A549 treated with dexamethasone at 1 μM for 4 hours (cell line): ENCODE data around the gene STARD7. TPM values are rescaled to one million over a fixed set of nuclear protein-coding genes. Genes with fewer than 3 reads are reported as not detected.

Source experiments
- total RNA-seq: library from RNA; stranded (reverse); fragments of 200-300 nt; extraction: Qiagen RNA extraction; gene quantifications from 5 replicates; pipeline ENCODE4 v1.2.3, GENCODE V29; 2022

STARD7 gene
- 85.4 to 105 TPM (median 103 TPM) in 5 replicates for total RNA-seq

GRCh38 chr2:96208143-96209010, at the start of gene STARD7:
TSS of gene STARD7 (minus strand) at chr2:96208827. CDS start at chr2:96208434, 393 bp downstream.

GRCh38 chr2:96145036-96145847, 63.4 kb downstream of the STARD7 start, which contains the start of gene DUSP2:
TSS of gene DUSP2 (minus strand) at chr2:96145440. CDS start at chr2:96145354, 86 bp downstream.

GRCh38 chr2:96138179-96139145, 70.2 kb downstream of the STARD7 start, which contains the start of gene ASTL:
TSS of gene ASTL (minus strand) at chr2:96138502. CDS start at chr2:96138436, 66 bp downstream.

Other genes starting within 250 kb of the STARD7 start
- gene ANKRD36C, start 217.0 kb downstream of the STARD7 start, total RNA-seq: 2.9 to 4.9 TPM (median 3.5 TPM) in 5 replicates
- 0.02 to 0.08 TPM in 2 of 5 replicates, not detected in the others for gene GPAT2, start 173.9 kb downstream of the STARD7 start, total RNA-seq
- gene ADRA2B, start 92.3 kb downstream of the STARD7 start, total RNA-seq: 0.08 to 0.14 TPM (median 0.11 TPM) in 5 replicates
- gene ASTL, start 70.3 kb downstream of the STARD7 start, total RNA-seq: not detected in 5 replicates
- 0.32 to 0.46 TPM (median 0.37 TPM) in 5 replicates for gene DUSP2, start 63.4 kb downstream of the STARD7 start, total RNA-seq
- gene TMEM127, start 57.2 kb upstream of the STARD7 start, total RNA-seq: 31.8 to 49.0 TPM (median 47.4 TPM) in 5 replicates
- 59.2 to 81.9 TPM (median 79.4 TPM) in 5 replicates for gene CIAO1, start 57.4 kb upstream of the STARD7 start, total RNA-seq
- 97.2 to 134 TPM (median 127 TPM) in 5 replicates for gene SNRNP200, start 96.7 kb upstream of the STARD7 start, total RNA-seq
- not detected in 5 replicates for gene ITPRIPL1, start 116.5 kb upstream of the STARD7 start, total RNA-seq
- 39.5 to 44.7 TPM (median 40.9 TPM) in 5 replicates for gene NCAPH, start 126.9 kb upstream of the STARD7 start, total RNA-seq